GM12874 (cell line): Measurements from ENCODE around the gene MEOX2.

Experiments used
- TF ChIP-seq, protein P1 (sequence below): IDR thresholded peaks from 2 replicates; pipeline ENCODE4 v1.5.1; 2011; ENCODE audit warnings: low read depth, mild to moderate bottlenecking, control low read depth, low read length, moderate library complexity; ENCODE audit not compliant: insufficient read depth

The MEOX2 gene

DNA sequence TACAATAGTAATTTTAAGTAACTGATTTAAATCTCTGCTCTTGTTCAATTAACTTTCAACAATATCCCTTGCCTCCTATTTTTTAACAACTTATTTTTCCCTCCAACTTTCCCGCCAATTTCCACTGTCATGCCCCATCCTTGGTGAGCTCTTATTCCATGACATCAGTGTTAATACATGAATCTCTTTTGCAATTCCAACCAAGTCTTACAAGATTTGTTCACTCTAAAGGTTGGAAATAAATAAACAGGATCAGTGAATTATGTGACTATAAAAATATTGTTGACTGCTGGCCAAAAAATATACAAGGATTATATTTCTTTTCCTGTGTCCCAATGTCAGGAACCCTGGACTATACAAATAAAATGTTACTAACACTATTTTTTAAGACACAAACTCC is 103.7 kb downstream of the MEOX2 start:
- TF ChIP-seq, protein P1, sequence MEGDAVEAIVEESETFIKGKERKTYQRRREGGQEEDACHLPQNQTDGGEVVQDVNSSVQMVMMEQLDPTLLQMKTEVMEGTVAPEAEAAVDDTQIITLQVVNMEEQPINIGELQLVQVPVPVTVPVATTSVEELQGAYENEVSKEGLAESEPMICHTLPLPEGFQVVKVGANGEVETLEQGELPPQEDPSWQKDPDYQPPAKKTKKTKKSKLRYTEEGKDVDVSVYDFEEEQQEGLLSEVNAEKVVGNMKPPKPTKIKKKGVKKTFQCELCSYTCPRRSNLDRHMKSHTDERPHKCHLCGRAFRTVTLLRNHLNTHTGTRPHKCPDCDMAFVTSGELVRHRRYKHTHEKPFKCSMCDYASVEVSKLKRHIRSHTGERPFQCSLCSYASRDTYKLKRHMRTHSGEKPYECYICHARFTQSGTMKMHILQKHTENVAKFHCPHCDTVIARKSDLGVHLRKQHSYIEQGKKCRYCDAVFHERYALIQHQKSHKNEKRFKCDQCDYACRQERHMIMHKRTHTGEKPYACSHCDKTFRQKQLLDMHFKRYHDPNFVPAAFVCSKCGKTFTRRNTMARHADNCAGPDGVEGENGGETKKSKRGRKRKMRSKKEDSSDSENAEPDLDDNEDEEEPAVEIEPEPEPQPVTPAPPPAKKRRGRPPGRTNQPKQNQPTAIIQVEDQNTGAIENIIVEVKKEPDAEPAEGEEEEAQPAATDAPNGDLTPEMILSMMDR: no peak

DNA sequence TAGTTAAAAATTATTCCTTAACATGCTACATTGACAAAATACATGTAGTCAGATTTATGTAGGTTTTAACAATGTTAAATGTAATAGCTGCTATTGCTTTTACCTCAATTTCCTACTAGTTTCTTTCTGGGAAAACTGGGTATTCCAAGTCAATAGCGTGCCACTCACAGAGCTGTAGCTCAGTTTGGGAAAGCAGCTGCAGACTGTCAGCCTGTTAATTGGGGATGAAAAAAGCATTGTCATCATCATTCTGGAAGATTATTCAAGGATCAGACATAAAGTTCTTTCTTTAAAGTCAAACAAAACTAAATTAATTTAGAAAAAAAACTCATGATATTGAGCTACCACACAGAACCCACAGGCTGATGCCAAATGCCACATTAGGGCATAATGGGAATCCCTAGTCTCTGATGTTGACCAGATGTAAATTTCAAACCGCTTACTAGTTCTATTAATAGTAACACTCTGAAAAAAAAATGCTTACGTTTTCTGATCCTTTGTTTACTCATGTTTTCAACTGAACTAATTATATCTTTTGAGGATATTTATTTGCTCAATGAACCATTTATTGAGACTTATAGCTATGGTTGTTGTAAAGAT is 105.0 kb downstream of the MEOX2 start:
- TF ChIP-seq, protein P1: no peak

DNA sequence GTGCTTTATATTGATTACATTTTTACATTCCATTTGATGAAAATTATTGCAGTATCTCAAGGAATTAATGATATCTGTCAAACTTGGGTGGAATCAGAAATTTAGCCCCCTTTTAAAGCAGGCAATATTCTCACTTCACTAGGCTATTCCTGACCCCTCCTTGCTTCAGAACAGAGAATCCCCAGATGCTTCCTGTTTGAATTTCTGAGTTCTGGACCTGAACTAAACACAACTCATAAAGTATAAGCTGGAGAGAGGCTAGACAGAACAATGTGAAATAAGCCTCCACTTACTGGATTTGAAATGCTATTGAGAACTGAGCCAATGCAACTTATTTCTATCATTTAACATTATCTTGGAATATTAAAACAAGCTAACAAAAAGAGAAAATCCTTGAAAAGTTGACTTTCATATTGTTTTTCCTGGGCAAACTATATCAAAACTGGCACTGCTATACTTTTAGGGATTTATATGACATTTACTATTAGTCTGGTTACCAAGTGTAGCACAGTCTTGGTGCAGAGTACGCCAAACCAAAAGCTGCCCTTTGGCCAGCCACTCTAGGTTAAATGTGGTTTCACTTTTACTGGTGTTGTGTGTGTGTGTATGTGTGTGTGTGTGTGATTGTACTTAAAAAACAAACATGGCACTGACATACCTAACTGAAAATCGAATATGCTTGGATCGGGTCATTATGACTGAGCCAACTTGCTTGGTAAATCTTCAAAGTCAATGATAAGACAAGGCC is 105.7 kb downstream of the MEOX2 start:
- TF ChIP-seq, protein P1: no peak

DNA sequence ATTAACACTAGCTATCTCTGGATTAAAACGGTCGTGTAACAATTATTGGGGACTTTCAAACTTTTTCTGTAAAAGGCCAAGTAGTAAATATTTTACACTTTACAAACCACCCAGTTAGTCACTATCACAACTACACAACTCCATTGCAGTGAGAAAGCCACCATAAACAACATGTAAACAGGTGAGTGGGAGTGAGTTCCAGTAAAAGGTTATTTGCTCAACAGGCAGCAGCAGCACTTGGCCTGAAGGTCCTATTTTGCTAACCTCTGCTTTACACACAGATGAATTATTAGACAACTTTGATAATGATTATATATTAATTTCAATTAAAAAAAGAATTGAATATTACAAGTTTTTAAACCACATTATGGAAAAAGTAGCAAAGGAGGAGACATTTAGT is 108.9 kb downstream of the MEOX2 start:
- TF ChIP-seq, protein P1: no peak

DNA sequence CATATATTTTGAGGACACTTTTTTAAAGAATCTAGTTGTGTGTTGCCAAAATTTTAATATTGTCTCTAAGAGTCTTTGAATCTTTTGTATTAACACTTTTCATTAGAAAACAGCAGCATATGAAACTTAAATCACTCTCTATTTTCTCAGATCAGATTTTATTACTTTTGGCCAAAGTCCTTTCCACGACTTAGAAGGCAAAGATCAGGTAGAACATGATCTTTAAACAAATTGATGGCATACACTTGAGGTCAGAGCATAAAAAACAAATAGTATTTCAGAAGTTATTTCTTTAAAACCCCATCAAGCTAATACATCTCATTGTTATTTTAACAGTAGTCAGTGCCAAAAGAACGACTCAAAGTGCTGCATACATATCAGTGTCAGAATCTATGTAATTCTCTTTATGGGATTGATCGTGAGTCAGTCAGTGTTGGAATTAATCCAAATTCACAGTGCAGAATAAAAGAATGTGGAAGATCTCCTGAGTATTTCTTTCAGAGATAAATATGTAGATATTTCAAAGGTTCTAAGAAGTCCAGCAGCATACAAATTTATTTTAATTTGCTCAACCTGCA is 115.1 kb downstream of the MEOX2 start:
- TF ChIP-seq, protein P1: no peak

DNA sequence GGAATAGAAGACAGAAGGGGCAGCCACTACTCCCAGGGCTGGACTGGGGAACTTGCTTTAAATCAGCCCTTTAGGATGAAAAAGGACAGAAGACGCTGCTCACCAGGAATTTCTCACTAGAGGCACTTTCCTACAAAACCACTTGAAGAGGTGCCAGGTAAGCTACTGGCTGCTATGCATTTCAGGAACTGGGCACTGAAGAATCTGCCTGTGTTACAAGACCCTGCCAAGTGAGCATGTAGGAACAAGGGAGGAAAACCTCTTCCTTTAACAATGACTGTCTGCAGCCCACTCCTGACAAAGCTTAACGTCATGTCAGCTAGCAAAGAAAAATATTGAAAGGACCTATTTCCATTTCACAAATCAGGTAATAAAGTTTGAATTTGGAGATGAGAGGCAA is 118.8 kb downstream of the MEOX2 start:
- TF ChIP-seq, protein P1: no peak

DNA sequence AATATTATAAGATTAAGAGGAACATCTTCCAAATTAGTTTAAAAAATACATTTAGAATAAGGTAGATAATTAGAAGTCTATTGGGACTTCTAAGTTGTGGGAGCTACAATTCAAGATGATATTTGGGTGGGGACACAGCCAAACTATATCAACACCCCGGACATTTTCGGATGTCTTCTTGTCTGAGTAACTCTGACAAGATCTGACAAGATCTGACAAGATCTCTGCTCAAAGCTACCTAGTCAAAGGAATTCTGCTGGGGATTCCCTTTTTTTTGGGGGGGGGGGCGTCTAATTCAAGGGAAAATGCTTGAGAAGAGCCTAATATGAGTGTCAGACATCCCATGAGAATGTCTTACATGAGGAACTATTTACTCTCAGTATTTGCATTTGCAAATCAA is 119.4 kb downstream of the MEOX2 start:
- TF ChIP-seq, protein P1: no peak
